Calu3 (cell line): ENCODE data around the gene FGF14. TPM values are rescaled to one million over a fixed set of nuclear protein-coding genes. Genes with fewer than 3 reads are reported as not detected.
A peak's percentile ranks its signal among the peaks of the same experiment; 100 is the strongest.

ENCODE experiments used
- BruUV-seq: library from RNA; stranded (reverse); fragments of 400-500 nt; replicated peaks from 2 replicates; lab custom pipeline; 2021; lab: Mats Ljungman, UMichigan
- CTCF ChIA-PET: fragments of 300-600 bp; sonication (Branson Sonifier 250); formaldehyde crosslinking; loops from one replicate; lab custom pipeline; 2022; ENCODE audit warnings: antibody characterized with exemption; lab: Charles Lee
- DNase-seq: peaks from one replicate; pipeline ENCODE4 v3.0.0; 2022
- H3K27ac Mint-ChIP-seq: one replicate; pipeline ENCODE4 v1.8.0; 2022; ENCODE audit warnings: mixed read lengths; ENCODE audit not compliant: unreplicated experiment
- H3K27me3 Mint-ChIP-seq: one replicate; pipeline ENCODE4 v1.8.0; 2022; ENCODE audit warnings: mixed read lengths; ENCODE audit not compliant: unreplicated experiment
- H3K36me3 Mint-ChIP-seq: one replicate; pipeline ENCODE4 v1.8.0; 2022; ENCODE audit warnings: mild to moderate bottlenecking, moderate library complexity, mixed read lengths; ENCODE audit not compliant: insufficient read depth, unreplicated experiment
- H3K4me1 Mint-ChIP-seq: one replicate; pipeline ENCODE4 v1.8.0; 2022; ENCODE audit warnings: mild to moderate bottlenecking, low read depth, mixed read lengths; ENCODE audit not compliant: unreplicated experiment
- H3K4me3 Mint-ChIP-seq: one replicate; pipeline ENCODE4 v1.8.0; 2022; ENCODE audit warnings: mild to moderate bottlenecking, low read depth, moderate library complexity, mixed read lengths; ENCODE audit not compliant: unreplicated experiment
- H3K9me3 Mint-ChIP-seq: one replicate; pipeline ENCODE4 v1.8.0; 2022; ENCODE audit warnings: low read depth, mixed read lengths; ENCODE audit not compliant: unreplicated experiment
- intact Hi-C: fragments of 100-400 bp; cut with micrococcal nuclease; formaldehyde crosslinking; loops from one replicate; pipeline ENCODE4 v1.10.0; 2022; ENCODE audit not compliant: unreplicated experiment
- total RNA-seq: library from RNA; stranded (reverse); gene quantifications from 2 replicates; pipeline ENCODE4 v1.2.3, GENCODE V29; 2022
- TF ChIP-seq, protein P1 (sequence below): fragments of 200-600 bp; IDR thresholded peaks from one replicate; pipeline ENCODE4 v1.8.0; 2022; ENCODE audit warnings: antibody characterized with exemption; ENCODE audit not compliant: unreplicated experiment

The FGF14 gene
- total RNA-seq, 1 experiment from 2014 or later, result 0.21 TPM

DNA sequence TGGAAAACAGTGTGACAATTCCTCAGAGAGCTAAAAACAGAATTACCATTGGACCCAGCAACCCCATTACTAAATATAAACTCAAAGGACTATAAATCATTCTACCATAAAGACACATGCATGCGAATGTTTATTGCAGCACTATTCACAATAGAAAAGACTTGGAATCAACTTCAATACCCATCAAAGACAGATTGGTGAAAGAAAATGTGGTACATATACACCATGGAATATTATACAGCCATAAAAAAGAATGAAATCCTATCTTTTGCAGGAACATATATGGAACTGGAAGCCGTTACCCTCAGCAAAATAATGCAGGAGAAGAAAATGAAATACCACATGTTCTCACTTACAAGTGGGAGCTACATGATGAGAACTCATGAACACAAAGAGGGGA lies 20.8 kb upstream of the FGF14 start:
- no peaks in the 10 kb centered on the region for H3K9me3 Mint-ChIP-seq
- BruUV-seq, result no TSS peak
- no peak overlapping the region for H3K27ac Mint-ChIP-seq
- intact Hi-C loops, result no loop called here
- no peaks in the 10 kb centered on the region for H3K27me3 Mint-ChIP-seq
- no peaks in the 10 kb centered on the region for H3K36me3 Mint-ChIP-seq
- no peak overlapping the region for H3K4me3 Mint-ChIP-seq
- DNase-seq, result no peak
- H3K4me1 Mint-ChIP-seq, result no peaks in the 10 kb centered on the region
- TF ChIP-seq, protein P1, sequence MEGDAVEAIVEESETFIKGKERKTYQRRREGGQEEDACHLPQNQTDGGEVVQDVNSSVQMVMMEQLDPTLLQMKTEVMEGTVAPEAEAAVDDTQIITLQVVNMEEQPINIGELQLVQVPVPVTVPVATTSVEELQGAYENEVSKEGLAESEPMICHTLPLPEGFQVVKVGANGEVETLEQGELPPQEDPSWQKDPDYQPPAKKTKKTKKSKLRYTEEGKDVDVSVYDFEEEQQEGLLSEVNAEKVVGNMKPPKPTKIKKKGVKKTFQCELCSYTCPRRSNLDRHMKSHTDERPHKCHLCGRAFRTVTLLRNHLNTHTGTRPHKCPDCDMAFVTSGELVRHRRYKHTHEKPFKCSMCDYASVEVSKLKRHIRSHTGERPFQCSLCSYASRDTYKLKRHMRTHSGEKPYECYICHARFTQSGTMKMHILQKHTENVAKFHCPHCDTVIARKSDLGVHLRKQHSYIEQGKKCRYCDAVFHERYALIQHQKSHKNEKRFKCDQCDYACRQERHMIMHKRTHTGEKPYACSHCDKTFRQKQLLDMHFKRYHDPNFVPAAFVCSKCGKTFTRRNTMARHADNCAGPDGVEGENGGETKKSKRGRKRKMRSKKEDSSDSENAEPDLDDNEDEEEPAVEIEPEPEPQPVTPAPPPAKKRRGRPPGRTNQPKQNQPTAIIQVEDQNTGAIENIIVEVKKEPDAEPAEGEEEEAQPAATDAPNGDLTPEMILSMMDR, result no peak
- CTCF ChIA-PET, result no interaction called here

DNA sequence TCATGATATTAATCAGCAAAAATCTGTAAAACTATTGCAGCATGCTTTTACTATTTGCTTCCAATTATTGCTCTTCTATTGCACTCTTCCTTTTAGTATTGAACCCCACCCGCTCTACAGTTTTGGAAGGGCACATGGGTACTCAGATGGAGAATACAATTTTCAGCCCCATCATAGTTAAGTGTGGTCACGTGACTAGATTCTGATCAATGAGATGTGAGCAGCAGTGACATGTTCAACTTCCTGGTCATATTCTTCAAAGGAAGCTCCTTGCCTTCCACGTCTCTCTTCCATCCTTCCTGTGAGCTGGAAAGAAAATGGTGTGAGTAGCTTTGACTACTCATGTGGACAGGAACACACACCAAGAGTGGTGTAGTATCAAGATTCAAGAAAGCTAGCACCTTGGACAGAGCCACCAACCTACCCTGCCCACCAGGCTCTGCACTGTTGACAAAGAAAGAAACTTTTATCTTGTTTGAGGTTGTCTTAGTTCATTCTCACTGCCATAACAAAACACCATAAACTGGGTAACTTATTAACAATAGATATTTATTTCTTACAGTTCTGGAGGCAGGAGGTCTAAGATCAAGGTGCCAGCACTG lies 3.8 kb upstream of the FGF14 start:
- no TSS peak for BruUV-seq
- no peak overlapping the region for H3K4me3 Mint-ChIP-seq
- DNase-seq, result no peak
- H3K27ac Mint-ChIP-seq, result no peak overlapping the region
- CTCF ChIA-PET, result no interaction called here
- intact Hi-C loops, result no loop called here
- TF ChIP-seq, protein P1, result no peak
- H3K9me3 Mint-ChIP-seq, result no peaks in the 10 kb centered on the region
- H3K27me3 Mint-ChIP-seq, result peaks cover 36% of the 10 kb centered on the region
- H3K36me3 Mint-ChIP-seq, result no peaks in the 10 kb centered on the region
- no peaks in the 10 kb centered on the region for H3K4me1 Mint-ChIP-seq

DNA sequence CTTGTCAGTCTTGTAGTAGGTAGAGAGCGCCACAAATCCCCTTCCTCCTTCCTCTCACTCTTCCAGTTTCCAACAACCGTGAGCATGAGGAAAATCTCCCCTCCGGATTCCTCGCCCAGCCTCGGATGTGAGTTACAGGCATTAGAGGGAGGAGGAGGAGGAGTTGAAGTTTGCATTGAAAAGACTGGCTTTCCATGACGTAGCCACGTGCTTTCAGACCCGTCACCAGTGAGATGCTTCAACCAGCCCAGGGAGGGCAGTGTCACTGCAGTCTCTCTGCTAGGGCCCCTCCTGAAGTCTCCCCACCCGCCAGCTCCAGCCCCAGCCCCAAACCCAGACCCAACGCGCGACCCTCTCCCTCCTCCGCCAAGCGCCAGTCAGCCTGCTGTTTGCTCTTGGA lies 442 bp upstream of the FGF14 start:
- no TSS peak for BruUV-seq
- Mint-ChIP-seq H3K9me3 (no peaks in the 10 kb centered on the region), H3K27ac (no peak overlapping the region), H3K27me3 (peaks cover 34% of the 10 kb centered on the region), H3K36me3 (no peaks in the 10 kb centered on the region), H3K4me3 (no peak overlapping the region), H3K4me1 (no peaks in the 10 kb centered on the region)
- CTCF ChIA-PET, result no interaction called here
- TF ChIP-seq, protein P1, result no peak
- intact Hi-C loops, result no loop called here
- DNase-seq, result no peak

DNA sequence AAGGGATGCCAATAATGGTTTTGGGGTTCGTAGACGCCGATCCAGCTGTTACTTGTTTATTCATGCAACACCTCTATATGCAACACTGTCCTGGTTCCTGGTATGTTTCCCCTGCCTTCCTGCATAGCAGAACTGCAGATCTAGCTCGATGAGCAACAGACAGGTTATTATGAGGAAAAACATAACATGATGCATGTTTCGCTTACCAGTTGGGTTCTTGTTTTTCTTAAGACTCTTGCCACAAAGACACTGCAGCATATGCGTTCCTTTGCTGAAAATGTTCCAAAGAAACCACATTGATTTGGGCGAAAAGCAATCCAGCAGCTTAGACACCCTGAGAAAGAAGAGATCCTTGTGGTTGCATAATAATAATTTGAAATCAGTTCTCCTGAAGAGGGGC lies 583 bp downstream of the FGF14 start:
- Mint-ChIP-seq H3K9me3 (no peaks in the 10 kb centered on the region), H3K27me3 (peaks cover 25% of the 10 kb centered on the region), H3K4me3 (peak overlapping the region; percentile 57), H3K4me1 (no peaks in the 10 kb centered on the region), H3K36me3 (no peaks in the 10 kb centered on the region), H3K27ac (no peak overlapping the region)
- no peak for DNase-seq
- BruUV-seq, result no TSS peak
- CTCF ChIA-PET, result no interaction called here
- intact Hi-C loops, result no loop called here
- TF ChIP-seq, protein P1, result no peak
